SK-N-SH (cell line): ENCODE measurements around the gene PAK1.

Experiments
- GATA2 ChIP-seq: sonication (generic); formaldehyde crosslinking; IDR thresholded peaks from 2 replicates; pipeline ENCODE4 v1.5.0; 2020; ENCODE audit warnings: mild to moderate bottlenecking, missing genetic modification reagents
- NFIC ChIP-seq: IDR thresholded peaks from 2 replicates; pipeline ENCODE4 v1.4.0; 2012; ENCODE audit warnings: borderline replicate concordance

GRCh38 chr11:77479746-77480352 lies 6.0 kb upstream of the PAK1 start:
- no peak for TF ChIP-seq GATA2
- no peak for TF ChIP-seq NFIC
